Transverse colon (tissue), 4 donors: ENCODE data around the gene TYRP1.
A peak's percentile ranks its signal among the peaks of the same experiment; 100 is the strongest.

Experiments
- CTCF ChIP-seq, 5 experiments: fragments of 200-600 bp in 3 of 5; fragments of 450-650 bp in 2 of 5; sonication (generic) in 3 of 5; IDR thresholded peaks; 1 replicate in 2 of 5; 2 replicates in 3 of 5; pipeline ENCODE4 v1.5.1; 2016 to 2017; ENCODE audit warnings: antibody characterized with exemption in 5 of 5, inconsistent platforms in 3 of 5, mild to moderate bottlenecking in 2 of 5, moderate library complexity in 1 of 5
- POLR2AphosphoS5 ChIP-seq, 3 donors: sonication (generic); formaldehyde crosslinking; IDR thresholded peaks; one replicate each; pipeline ENCODE4 v1.6.1; 2016; ENCODE audit warnings: antibody characterized with exemption in 3 of 3

- TF ChIP-seq CTCF (IDR thresholded peaks at IDR 0.05) (peak; percentile 42 to 57 (median 51)), POLR2AphosphoS5 (IDR thresholded peaks at IDR 0.05) (no peak)
Measured at GRCh38 chr9:12719431-12719830, 26.2 kb downstream of the TYRP1 start.
